Stimulated activated CD4-positive, alpha-beta T cell treated with anti-CD3 and anti-CD28 coated beads, Interleukin-1b, Interleukin-23, amount 100 ng/mL, for 24 hours (primary cell): ENCODE results near the gene ITPKC.
A peak's percentile ranks its signal among the peaks of the same experiment; 100 is the strongest.

ENCODE experiments used
- DNase-seq, 4 experiments: peaks; one replicate each; pipeline ENCODE4 v3.0.0-alpha.2; 2020; ENCODE audit warnings: low read depth in 4 of 4, low spot score in 1 of 4

ITPKC gene

DNA sequence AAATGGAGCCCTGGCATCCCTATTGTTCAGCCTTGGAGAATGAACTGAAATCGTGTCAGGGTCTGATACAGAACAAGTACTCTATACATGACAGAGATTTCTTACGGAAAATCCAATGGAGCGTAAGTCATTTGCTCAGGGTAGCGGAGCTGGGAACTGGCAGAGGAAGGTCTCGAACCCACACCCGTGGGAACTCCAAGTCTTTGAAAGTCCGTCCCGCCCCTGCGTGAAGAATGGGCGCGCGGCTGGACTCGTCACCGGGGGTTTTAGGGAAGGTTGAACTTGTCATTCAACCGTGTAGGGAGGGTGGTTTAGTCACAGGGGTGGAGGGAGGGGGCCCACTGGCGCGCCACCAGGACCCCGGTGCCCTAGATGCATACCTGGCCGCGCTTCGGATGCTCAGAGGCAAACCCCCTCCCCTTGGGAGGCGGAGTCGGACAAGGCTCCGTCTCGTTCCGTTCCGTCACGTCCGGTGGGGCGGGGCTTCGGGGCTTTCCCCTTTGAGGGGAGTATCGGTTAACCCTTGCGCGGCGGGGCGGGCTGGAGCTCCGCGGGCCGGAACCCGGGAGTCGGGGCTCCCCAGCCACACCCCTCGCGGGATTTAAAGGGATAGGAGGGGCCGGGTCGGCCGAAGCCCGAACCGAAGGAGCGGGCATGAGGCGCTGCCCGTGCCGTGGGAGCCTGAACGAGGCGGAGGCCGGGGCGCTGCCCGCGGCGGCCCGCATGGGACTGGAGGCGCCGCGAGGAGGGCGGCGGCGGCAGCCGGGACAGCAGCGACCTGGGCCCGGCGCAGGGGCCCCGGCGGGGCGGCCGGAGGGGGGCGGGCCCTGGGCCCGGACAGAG is at the start of gene ITPKC, which contains the start of gene COQ8B:
TSS of gene ITPKC (plus strand) at position 631 of the 843 bp plus-strand sequence. CDS start at position 655, 24 bp downstream.
TSS of gene COQ8B (minus strand) at position 405 of the 843 bp plus-strand sequence. CDS start 2,254 bp downstream, outside the sequence.
- DNase-seq, result peak; percentile 99 to 100 (median 100)

DNA sequence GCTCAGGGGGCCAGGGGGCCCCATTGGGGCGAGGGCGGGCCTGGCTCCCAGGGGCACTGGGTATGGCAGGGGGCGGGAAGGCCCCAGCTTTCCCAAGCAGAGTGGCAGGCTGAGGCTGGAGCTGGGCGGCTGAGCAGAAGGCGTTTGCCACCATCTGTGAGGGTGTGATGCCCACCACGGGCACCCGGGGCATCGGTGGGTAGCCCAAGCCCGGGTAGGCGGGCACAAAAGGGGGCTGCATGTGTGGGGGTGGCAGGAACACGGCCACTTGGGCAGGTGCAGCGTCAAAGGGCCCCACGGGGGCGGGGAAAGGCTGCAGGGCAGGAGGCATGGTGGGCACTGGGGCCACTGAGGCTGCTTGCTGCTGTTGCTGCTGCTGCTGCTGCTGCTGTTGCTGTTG is 49.3 kb upstream of the ITPKC start:
- DNase-seq, result no peak

DNA sequence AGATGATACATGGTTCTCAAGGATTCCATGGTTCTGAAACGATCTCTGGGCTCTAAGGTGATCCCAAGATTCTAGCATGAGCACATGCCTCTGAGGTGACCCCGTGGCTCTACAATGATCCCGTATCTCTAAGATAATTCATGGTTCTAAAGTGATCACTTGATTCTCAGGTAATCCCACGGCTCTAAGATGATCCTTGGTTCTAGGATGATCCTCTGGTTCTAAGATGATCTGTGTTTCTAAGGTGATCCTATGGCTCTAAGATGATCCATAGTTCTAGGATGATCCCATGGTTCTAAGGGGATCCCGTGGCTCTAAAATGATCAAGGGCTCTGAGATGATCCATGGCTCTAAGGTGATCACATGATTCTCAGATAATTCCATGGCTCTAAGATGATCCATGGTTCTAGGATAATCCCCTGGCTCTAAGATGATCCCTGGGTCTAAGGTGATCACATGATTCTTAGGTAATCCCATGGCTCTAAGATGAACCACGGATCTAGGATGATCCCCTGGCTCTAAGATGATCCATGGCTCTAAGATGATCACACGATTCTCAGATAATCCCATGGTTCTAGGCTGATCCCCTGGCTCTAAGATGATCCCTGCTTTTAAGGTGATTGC is 47.8 kb upstream of the ITPKC start:
- DNase-seq, result no peak

DNA sequence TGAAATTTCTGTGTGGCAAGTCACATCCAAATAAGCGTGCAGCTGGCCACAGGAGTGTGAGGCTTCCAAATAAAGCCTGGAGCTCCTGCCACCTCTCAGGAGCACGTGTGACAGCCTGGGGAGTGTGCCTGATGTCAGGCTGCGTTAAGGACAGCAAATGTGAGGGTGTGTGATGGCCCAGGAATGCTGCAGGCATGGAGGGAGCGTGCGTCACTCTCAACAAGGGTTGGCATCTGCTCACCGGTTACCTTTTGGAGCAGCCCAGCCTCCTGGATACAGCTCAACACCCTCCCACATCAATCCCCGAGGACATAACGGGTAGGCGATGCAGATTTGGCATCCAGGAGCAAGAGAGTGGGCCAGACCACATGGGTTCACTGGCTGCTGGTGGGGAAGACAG is 45.5 kb upstream of the ITPKC start:
- DNase-seq, result no peak

DNA sequence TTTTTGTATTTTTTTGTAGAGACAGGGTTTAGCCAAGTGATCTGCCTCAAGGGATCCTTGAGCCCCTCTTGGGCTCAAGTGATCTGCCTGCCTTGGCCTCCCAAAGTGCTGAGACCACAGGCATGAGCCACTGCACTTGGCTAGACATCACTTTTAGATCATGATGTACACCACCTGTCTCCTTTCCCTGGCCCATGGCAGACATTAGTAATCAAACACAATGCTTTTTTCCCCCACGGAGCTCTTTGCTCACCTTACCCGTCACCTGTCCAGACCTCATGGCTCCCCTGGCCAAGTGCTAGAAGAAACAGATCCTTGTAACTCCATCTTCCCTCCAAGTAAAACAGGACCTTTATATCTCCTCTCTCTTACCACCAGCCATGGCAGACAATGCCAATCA is 44.9 kb upstream of the ITPKC start:
- no peak for DNase-seq

DNA sequence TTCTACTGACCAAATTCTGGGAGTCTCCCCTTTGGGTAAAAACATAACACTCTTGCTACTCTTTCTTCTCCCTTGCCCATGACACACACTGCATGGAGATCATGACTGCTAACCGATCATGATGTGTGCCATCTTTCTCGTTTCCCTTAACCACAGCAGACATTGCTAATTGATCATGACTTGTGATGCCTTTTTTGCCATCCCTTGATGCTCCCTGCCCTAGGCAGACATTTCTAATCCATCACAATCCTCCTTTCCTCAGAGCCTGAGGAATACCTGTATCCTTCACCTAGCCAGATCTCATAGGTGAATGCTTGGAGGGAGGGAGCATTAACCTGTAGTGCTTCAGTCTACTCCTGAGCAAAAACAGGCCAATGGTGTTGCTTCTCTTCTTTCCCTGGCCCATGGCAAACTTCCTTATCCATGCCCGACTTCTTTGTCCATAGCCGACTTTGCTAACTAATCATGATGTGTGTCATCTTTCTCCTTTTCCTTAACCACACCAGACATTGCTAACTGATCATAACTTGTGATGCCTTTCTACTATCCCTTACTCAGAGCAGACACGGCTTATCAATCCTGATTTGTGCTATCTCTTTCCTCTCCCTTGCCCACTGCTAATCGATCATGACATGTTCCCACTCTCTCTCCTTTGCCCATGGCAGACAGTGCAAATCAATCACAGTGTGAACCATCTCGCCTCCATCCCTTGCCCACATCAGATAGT is 44.2 kb upstream of the ITPKC start:
- no peak for DNase-seq

DNA sequence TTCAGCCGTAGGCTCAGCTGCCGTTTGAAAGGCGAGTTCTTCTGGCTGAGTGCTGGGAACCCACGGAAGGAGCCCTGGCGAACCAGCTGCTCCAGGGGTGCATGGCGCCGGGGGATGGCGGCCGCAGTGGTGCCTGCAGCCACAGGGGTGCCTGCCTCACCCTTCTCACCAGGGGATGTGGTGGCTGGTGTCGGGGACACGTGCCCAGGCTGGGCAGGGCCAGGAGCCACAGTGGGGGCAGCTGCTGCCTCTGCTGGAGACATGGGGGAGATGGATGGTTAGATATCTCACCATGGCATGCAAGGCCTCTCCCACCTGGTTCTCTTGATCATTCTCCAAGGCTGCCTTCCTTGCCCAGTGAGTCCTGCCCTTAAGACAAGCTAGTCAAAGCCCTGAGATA is 43.5 kb upstream of the ITPKC start:
- DNase-seq, result no peak

DNA sequence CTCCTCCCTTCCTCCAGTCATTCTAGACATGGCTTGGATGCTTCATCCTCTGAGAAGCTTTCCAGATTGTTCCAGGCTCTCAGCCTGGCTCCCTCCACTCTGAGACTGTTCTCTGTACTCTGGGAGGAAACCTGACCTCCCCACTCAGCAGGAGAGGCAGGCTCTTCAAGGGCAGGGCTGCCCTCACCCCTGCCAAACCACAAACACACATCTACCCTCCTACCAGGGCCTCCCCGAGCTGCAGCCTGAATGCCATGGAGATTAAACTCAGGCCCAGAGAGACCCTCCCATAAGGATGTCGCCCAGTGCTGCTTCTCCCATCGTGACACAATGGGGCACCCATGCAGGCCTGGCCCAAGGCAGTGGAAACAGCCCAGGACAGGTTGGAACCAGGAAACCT is 42.6 kb upstream of the ITPKC start:
- DNase-seq, result no peak

DNA sequence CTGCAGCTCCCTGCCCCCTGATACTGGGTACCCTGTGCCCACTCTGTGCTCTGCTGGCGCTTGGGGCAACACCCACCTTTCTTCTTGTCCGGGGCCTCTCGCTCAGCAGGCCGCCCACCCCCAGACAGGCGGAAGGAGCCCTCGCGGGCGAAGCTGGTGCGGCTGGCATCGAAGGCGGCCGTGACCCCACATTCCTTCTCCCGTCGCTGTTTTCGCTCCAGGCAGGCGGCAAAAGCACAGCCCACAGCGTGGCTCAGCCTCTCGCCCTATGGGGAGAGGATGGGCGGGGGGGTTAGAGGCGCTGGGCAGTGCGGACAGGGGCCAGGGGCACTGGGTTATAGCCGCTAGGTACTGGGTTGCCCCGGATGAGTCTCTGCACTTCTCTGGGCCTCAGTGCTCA is 39.8 kb upstream of the ITPKC start:
- no peak for DNase-seq

DNA sequence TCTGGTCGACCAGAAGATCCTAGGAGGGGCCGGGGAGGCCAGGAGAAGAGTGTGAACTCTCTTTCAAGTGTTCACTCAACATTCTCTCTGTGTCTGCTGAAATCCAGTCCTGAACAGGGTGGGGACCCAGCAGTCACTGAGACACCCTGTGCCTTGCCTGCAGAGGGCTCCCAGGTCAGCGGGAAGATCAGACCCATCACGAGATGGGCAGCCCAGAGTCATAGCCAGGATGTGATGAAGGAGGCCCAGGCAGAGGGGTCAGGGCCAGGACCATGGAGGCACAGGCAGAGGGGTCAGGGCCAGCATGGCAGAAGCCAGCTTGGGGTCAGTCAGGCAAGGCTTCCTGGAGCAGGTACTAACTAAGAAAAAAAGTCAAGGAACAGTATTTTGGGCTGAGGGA is 35.9 kb upstream of the ITPKC start:
- DNase-seq, result no peak

DNA sequence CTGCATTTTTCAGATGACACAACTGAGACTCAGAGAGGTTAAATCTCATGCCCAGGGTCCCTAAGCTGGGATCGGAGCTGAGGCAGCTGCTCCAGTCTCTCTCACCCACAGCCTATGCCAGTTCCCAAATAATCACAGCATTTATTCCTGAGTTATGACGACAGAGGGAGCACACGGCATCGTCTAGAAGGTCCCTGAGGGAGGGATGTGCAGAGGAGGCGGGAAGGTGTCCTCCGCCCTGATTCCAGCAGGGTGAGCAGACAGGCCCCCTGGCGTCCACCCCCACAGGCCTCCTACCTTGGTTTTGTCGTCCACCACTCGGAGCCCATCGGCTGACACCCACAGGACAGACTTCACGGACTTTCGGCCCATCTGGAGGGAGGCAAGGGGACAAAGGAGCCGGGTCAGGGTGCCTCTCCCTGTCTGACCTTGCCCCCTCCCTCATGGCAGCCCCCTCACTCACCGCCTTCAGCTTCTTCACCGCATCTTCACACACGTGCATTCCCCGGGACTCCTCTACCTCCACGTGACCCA is 34.4 kb upstream of the ITPKC start:
- DNase-seq, result no peak

DNA sequence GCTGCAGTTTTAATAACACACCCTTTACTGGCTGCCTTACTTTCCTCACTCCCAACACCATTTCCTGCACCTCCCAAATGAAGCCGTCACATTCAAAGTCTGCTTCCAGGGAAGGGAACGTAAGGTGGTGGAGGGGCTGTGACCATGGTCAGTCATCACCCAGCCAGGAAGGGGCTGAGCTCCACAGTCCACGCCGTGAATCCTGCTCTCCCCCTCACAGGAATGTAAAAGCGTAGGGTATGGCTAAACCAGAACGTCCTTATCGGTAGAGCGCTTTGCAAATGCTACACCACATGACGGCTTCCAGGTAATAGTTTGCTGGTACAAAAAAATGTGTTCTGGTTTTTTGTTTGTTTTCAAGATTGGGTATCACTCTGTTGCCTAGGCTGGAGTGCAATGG is 33.5 kb upstream of the ITPKC start:
- no peak for DNase-seq

DNA sequence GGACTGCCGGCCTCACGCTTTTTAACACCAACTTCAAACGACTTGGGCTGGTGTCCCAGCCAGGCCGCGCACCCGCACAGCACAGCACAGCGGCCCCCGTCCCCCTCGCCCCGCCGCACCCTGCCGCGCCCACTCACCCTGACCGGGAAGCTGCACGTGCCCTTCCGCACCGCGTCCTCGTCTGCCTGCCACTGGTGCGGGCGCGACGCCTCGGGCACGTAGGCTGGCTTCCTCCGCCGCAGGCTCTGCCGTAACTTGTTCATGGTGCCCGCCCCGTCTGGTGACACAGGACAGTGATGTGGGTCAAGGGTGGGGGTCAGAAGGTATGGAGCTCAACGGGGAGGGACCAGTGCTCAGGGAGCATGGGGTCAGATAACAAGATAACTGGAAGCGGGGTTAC is 32.6 kb upstream of the ITPKC start:
- no peak for DNase-seq

DNA sequence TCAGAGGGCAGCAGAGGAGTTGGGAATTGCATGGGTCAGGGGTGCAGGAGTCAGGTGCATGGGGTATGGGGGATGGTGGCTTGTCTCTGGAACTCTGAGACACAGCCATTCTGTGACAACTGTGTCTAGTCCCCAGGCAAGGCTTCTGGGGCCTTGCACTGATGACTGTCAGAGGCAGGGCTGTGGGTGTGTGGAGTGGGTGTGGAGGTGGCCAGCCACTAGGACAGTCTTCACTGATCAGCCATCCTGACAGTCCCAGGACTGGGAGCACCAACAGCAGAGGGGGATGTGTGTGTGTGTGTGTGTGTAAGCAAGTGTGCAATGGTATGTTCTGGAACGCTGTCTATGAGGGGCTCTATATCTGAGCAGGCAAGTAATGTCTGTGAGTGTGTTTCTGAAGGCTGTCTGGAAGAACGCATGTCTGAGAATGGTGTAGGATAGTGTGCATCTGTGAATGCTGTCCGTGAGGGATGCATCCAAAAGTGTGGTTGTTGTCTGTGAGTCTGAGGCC is 31.8 kb upstream of the ITPKC start:
- DNase-seq, result no peak

DNA sequence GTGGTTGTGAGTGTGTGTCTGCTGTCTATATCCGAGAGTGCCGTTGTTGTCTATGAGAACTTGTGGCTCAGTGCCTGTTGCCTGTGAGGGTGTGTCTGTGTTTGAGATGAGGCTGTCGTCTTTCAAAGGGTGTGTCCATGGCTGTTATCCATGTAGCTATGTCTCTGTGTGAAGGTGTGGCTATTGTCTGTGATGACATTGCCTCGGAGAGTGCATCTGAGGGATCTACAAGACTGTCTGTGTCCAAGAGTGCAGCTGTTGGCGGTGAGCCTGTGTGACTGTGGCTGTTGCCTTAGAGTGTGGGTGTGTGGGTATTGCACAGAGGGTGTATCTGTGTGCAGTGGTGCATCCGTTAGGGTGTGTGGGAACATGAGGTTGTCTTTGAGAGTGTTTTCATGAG is 31.3 kb upstream of the ITPKC start:
- DNase-seq, result no peak

DNA sequence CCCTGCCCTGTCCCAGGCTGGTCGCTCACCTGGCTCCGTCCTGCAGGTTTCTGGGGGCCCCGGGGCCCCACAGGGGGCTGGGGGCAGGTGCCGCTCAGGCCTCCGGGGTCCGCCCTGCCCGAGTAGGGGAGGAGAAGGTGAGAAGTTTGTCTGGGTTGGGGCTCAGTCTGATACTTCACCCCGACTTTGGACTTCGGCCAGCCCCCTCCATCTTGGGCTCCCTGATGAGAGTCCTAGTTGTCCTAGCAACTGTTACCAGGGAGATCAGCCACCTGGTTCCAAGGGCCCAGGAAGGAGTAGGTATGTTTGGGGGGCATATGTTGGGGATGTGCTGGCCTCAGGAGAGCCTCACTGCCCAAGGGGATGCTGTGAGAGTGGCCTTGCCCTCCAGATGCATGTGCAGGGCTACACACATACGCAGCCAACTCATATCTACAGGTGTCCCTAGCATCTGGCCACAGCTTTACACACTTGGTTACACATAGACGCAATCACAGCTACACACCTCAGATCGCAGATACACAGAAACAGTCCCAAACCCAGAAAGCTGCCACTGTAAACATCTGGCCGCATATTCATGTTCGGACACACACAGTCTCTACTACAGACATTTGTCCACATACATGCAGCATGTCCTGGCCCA is 29.9 kb upstream of the ITPKC start:
- no peak for DNase-seq

DNA sequence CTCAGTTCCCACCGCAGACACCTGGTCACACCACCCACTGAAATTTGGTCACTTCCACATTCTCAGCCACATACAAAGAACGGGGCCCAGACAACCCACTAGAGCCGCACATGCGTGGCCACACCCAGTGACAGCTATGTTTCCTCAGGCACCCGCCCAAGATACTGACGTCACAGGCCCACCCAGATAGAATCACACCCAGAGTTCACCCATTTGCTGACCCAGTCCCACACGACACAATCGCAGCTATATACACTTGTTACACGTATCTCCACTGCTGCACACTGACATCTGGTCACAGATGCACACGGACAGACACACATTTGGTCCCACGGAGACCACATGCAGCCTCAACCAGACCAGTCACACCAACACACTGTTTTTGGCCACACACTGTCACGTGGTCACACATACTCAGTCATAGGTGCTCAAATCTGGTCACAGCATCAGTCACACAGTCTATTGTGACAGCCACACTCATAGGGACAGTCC is 29.3 kb upstream of the ITPKC start:
- no peak for DNase-seq

DNA sequence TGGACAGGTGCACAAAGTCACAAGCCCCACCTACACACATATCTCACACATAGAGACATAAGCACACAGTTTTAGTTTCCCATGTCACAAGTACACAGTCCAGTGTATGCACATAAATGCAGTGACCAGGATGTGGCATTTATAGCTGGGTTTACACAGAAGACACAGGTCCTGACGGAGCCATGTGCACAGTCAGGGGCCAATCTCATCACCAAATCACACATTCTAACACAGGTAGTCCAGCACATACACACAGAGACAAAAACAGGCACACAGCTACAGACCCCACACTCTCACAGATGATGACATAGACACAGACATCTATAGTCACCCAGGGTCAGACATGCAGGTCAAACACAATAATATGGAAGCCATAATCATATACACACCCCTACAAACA is 28.6 kb upstream of the ITPKC start:
- no peak for DNase-seq

DNA sequence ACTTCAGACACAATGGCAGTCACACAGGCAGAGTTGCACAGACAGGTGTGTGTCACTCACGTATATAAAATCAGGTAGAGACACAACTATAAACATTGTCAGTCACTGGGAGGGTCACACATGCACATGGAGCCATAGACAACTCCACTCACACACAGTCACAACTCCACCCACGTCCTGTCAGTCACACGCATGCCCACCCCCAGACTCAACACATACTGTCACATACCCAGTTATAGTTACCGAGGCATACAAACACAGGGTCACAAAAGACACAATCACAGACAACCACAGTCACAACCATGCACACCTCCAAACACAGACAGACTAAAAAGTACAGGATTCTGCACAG is 27.9 kb upstream of the ITPKC start:
- no peak for DNase-seq

DNA sequence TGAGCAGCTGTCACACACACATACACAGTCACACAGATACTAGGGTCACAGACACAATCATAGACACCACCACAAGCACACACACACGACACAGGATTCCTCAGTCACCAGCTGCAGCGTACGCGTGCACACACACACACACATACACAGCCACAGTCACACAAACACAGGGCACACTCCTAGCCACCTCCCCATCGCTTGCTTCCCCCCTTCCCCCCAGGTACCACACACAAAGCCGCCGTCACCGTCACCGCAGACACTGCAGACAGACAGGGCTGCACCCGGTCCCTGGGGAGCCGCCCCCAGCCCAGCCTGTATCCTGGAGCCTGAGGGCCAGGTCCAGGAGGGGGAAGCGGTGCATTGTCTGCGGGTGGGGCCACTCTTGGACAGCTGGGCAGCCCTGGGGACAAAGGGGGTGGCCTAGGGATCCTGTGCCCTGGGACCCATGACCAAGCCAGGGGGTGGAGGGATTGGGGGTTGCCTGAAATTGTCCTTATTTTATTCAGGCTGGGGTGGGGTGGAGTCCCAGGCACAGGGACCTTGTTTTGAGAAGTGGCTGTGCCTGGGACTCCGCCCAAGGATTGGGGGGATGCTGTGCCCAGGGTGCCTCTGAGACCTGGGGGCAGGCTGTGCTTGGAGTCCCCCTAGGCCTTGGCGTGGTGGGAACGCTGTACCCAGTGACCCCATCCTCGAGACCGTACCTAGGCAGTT is 27.4 kb upstream of the ITPKC start:
- no peak for DNase-seq
